Right lobe of liver (tissue), 4 donors: ENCODE data around the gene ERCC6L2.

Experiments
- POLR2A ChIP-seq: fragments of 450-650 bp; IDR thresholded peaks from one replicate; pipeline ENCODE4 v1.6.1; 2017; ENCODE audit warnings: antibody characterized with exemption, mild to moderate bottlenecking
- TF ChIP-seq, protein P1 (sequence below), 4 donors: fragments of 200-600 bp in 3 of 4; fragments of 450-650 bp in 1 of 4; IDR thresholded peaks; one replicate each; pipeline versions ENCODE4 v1.5.1 to v1.8.0; 2016 to 2022; ENCODE audit warnings: antibody characterized with exemption in 4 of 4, mild to moderate bottlenecking in 2 of 4
- donor health status: DM: no; HTN: no; CAD: no.
- donor health status: DM: no; HTN: no; CAD: no.
- donor health status: DM: no; HTN: yes; CAD: no.

DNA sequence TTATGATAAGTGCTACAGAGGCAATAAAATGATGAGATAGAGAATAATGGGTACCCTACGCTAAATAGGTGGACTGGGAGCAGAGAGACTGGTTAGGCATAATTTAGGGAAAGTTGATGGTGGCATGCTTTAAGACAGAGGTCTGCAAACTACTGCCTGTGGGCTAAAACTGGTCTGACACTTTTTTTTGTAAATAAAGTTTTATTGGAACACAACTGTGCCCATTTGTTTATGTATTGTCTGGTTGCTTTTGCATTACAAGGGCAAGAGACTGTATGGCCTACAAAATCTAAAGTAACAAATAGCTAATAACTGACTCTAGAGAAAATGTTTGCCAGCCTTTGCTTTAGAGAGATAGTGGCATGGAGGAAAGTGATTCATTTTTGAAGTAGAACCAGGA, 2.5 kb downstream of the ERCC6L2 start:
- TF ChIP-seq, protein P1, sequence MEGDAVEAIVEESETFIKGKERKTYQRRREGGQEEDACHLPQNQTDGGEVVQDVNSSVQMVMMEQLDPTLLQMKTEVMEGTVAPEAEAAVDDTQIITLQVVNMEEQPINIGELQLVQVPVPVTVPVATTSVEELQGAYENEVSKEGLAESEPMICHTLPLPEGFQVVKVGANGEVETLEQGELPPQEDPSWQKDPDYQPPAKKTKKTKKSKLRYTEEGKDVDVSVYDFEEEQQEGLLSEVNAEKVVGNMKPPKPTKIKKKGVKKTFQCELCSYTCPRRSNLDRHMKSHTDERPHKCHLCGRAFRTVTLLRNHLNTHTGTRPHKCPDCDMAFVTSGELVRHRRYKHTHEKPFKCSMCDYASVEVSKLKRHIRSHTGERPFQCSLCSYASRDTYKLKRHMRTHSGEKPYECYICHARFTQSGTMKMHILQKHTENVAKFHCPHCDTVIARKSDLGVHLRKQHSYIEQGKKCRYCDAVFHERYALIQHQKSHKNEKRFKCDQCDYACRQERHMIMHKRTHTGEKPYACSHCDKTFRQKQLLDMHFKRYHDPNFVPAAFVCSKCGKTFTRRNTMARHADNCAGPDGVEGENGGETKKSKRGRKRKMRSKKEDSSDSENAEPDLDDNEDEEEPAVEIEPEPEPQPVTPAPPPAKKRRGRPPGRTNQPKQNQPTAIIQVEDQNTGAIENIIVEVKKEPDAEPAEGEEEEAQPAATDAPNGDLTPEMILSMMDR (IDR thresholded peaks at IDR 0.05), result no peak
- no peak for TF ChIP-seq POLR2A
